C4-2B (cell line): ENCODE data around the gene RNU1-1.
"Not testable (repeated sequence)": the region's sequence is repeated elsewhere in the genome, so short reads cannot be mapped to it uniquely, and the experiment has no call there.

Experiments used
- ZFX ChIP-seq: fragments of 450-650 bp; IDR thresholded peaks from 2 replicates; pipeline ENCODE4 v1.6.1; 2017
- TF ChIP-seq, protein P1 (sequence below): fragments of 450-650 bp; conservative IDR thresholded peaks from 2 replicates; pipeline ENCODE4 v1.5.1; 2017; ENCODE audit warnings: mild to moderate bottlenecking

DNA sequence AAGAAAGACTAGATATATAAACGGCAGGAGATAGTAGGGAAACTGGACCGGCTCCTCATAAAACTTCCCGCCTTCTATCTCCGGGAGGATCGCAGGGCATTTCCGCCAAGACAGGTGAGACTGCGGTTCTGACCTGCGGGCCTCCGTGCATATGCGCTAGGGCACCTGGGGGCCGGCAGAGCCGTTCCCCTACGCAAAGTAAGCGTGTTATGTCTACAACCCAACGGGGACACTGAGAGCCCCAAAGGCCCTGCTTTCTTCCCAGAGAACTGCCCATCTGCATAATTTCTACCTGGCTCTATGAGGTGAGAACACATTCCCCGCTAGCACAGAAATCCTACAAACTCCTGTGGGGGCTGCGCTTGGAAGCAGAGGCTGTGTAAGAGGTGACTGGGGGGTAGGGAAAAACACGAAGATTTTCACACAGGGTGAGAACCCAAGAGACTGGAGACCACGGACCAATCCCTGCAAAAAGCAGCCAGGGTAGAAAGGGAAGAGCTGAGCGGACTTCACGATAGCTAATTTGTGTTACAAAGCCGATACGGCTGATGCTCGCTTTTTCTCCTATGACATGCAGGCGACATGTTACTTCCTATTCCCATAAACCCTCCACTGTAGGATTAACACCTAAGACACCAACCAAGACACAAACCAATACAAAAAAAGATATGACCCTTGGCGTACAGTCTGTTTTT is 526 bp downstream of the RNU1-1 start:
- TF ChIP-seq, protein P1, sequence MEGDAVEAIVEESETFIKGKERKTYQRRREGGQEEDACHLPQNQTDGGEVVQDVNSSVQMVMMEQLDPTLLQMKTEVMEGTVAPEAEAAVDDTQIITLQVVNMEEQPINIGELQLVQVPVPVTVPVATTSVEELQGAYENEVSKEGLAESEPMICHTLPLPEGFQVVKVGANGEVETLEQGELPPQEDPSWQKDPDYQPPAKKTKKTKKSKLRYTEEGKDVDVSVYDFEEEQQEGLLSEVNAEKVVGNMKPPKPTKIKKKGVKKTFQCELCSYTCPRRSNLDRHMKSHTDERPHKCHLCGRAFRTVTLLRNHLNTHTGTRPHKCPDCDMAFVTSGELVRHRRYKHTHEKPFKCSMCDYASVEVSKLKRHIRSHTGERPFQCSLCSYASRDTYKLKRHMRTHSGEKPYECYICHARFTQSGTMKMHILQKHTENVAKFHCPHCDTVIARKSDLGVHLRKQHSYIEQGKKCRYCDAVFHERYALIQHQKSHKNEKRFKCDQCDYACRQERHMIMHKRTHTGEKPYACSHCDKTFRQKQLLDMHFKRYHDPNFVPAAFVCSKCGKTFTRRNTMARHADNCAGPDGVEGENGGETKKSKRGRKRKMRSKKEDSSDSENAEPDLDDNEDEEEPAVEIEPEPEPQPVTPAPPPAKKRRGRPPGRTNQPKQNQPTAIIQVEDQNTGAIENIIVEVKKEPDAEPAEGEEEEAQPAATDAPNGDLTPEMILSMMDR, result not testable (repeated sequence)
- not testable (repeated sequence) for TF ChIP-seq ZFX
